H9 (cell line): ENCODE data around the gene IL3. TPM values are rescaled to one million over a fixed set of nuclear protein-coding genes. Genes with fewer than 3 reads are reported as not detected.

ENCODE experiments used
- DNase-seq: peaks from one replicate; pipeline ENCODE4 v3.0.0-alpha.2; 2017
- H2AFZ ChIP-seq: one replicate; pipeline ENCODE4 v1.6.1; 2013; ENCODE audit warnings: mild to moderate bottlenecking, low read length, control low read depth, moderate library complexity
- H2AK5ac ChIP-seq: 2 replicates; pipeline ENCODE4 v1.6.1; 2013; ENCODE audit warnings: low read length, control low read depth, mixed read lengths; ENCODE audit not compliant: insufficient read length
- H2BK120ac ChIP-seq: one replicate; pipeline ENCODE4 v1.6.1; 2013; ENCODE audit warnings: low read depth, mild to moderate bottlenecking, low read length, control low read depth, inconsistent platforms; ENCODE audit not compliant: poor library complexity, severe bottlenecking
- H2BK12ac ChIP-seq: 2 replicates; pipeline ENCODE4 v1.6.1; 2013; ENCODE audit warnings: low read length, control low read depth, mixed read lengths, low read depth; ENCODE audit not compliant: insufficient read length
- H2BK15ac ChIP-seq: 2 replicates; pipeline ENCODE4 v1.6.1; 2013; ENCODE audit warnings: low read depth, low read length, control low read depth
- H2BK20ac ChIP-seq: one replicate; pipeline ENCODE4 v1.6.1; 2013; ENCODE audit warnings: low read depth, mild to moderate bottlenecking, low read length, control low read depth, inconsistent platforms; ENCODE audit not compliant: poor library complexity, severe bottlenecking
- H2BK5ac ChIP-seq: 2 replicates; pipeline ENCODE4 v1.6.1; 2013; ENCODE audit warnings: low read length, control low read depth, mixed read lengths; ENCODE audit not compliant: insufficient read length
- H3K14ac ChIP-seq: 2 replicates; pipeline ENCODE4 v1.6.1; 2013; ENCODE audit warnings: low read length, control low read depth; ENCODE audit not compliant: insufficient read depth
- H3K18ac ChIP-seq: 2 replicates; pipeline ENCODE4 v1.6.1; 2013; ENCODE audit warnings: low read depth, mild to moderate bottlenecking, mixed read lengths, low read length, control low read depth; ENCODE audit not compliant: insufficient read length
- H3K23ac ChIP-seq: 2 replicates; pipeline ENCODE4 v1.6.1; 2013; ENCODE audit warnings: low read length, control low read depth, mixed read lengths, low read depth; ENCODE audit not compliant: insufficient read length
- H3K23me2 ChIP-seq: 2 replicates; pipeline ENCODE4 v1.6.1; 2013; ENCODE audit warnings: low read depth, mild to moderate bottlenecking, mixed read lengths, low read length, control low read depth; ENCODE audit not compliant: insufficient read length, poor library complexity, severe bottlenecking
- H3K27ac ChIP-seq: 2 replicates; pipeline ENCODE4 v1.5.1; 2013; ENCODE audit warnings: low read length, control low read depth, mixed read lengths, low read depth; ENCODE audit not compliant: insufficient read length
- H3K27me3 ChIP-seq: 2 replicates; pipeline ENCODE4 v1.6.1; 2013; ENCODE audit warnings: low read length, control low read depth, inconsistent platforms; ENCODE audit not compliant: insufficient read depth
- H3K4ac ChIP-seq: 2 replicates; pipeline ENCODE4 v1.6.1; 2013; ENCODE audit warnings: low read depth, mild to moderate bottlenecking, control low read depth, inconsistent platforms, low read length, moderate library complexity
- H3K4me1 ChIP-seq: 2 replicates; pipeline ENCODE4 v1.6.1; 2013; ENCODE audit warnings: low read length, control low read depth, inconsistent platforms; ENCODE audit not compliant: insufficient read depth
- H3K4me2 ChIP-seq: 2 replicates; pipeline ENCODE4 v1.6.1; 2013; ENCODE audit warnings: low read length, control low read depth, mixed read lengths; ENCODE audit not compliant: insufficient read length, insufficient read depth
- H3K56ac ChIP-seq: 2 replicates; pipeline ENCODE4 v1.6.1; 2013; ENCODE audit warnings: low read depth, mild to moderate bottlenecking, mixed read lengths, low read length, control low read depth; ENCODE audit not compliant: insufficient read length
- H3K79me1 ChIP-seq: 2 replicates; pipeline ENCODE4 v1.6.1; 2013; ENCODE audit warnings: low read depth, mild to moderate bottlenecking, moderate library complexity, low read length, control low read depth, inconsistent platforms; ENCODE audit not compliant: insufficient read depth, poor library complexity, severe bottlenecking
- H3K79me2 ChIP-seq: 2 replicates; pipeline ENCODE4 v1.6.1; 2013; ENCODE audit warnings: low read length, control low read depth, inconsistent platforms; ENCODE audit not compliant: insufficient read depth
- H3K9ac ChIP-seq: 2 replicates; pipeline ENCODE4 v1.6.1; 2013; ENCODE audit warnings: low read length, control low read depth, mixed read lengths; ENCODE audit not compliant: insufficient read length; ENCODE audit errors: extremely low read depth
- H3K9me3 ChIP-seq: one replicate; pipeline ENCODE4 v1.6.1; 2013; ENCODE audit warnings: low read depth, low read length, inconsistent platforms; ENCODE audit not compliant: control insufficient read depth
- H3T11ph ChIP-seq: one replicate; pipeline ENCODE4 v1.6.1; 2013; ENCODE audit warnings: mild to moderate bottlenecking, low read length, control low read depth, inconsistent platforms
- H4K20me1 ChIP-seq: one replicate; pipeline ENCODE4 v1.6.1; 2013; ENCODE audit not compliant: control insufficient read depth, insufficient read length, insufficient read depth
- H4K5ac ChIP-seq: 2 replicates; pipeline ENCODE4 v1.6.1; 2013; ENCODE audit warnings: low read depth, mild to moderate bottlenecking, mixed read lengths, low read length, control low read depth; ENCODE audit not compliant: insufficient read length
- H4K8ac ChIP-seq: replicated peaks from 2 replicates; pipeline ENCODE4 v1.6.1; 2013; ENCODE audit warnings: low read length, control low read depth, mixed read lengths, low read depth; ENCODE audit not compliant: insufficient read length
- H4K91ac ChIP-seq: 2 replicates; pipeline ENCODE4 v1.6.1; 2013; ENCODE audit warnings: low read depth, mild to moderate bottlenecking, moderate library complexity, mixed read lengths, low read length, control low read depth; ENCODE audit not compliant: insufficient read length
- H3K27ac Mint-ChIP-seq, 3 experiments: 2 replicates in 2 of 3; 3 replicates in 1 of 3; pipeline ENCODE4 v1.8.0; 2020 to 2021; ENCODE audit warnings: mixed read lengths in 3 of 3, mild to moderate bottlenecking in 1 of 3, moderate library complexity in 1 of 3
- H3K27me3 Mint-ChIP-seq: 2 replicates; pipeline ENCODE4 v1.8.0; 2021; ENCODE audit warnings: low read depth, mild to moderate bottlenecking, moderate library complexity, mixed read lengths
- H3K36me3 Mint-ChIP-seq, 3 experiments: 2 replicates in 2 of 3; 3 replicates in 1 of 3; pipeline ENCODE4 v1.8.0; 2020 to 2021; ENCODE audit warnings: low read depth in 3 of 3, mixed read lengths in 3 of 3; ENCODE audit not compliant: insufficient read depth in 1 of 3
- H3K4me1 Mint-ChIP-seq, 2 experiments: 2 replicates each; pipeline ENCODE4 v1.8.0; 2020; ENCODE audit warnings: mixed read lengths in 2 of 2
- H3K4me3 Mint-ChIP-seq, 2 experiments: 2 replicates in 1 of 2; 3 replicates in 1 of 2; pipeline ENCODE4 v1.8.0; 2020 to 2021; ENCODE audit warnings: mild to moderate bottlenecking in 2 of 2, mixed read lengths in 2 of 2, moderate library complexity in 1 of 2
- H3K9me3 Mint-ChIP-seq, 2 experiments: 2 replicates in 1 of 2; 3 replicates in 1 of 2; pipeline ENCODE4 v1.8.0; 2020; ENCODE audit warnings: mild to moderate bottlenecking in 2 of 2, mixed read lengths in 2 of 2, moderate library complexity in 1 of 2
- CTCF ChIP-seq: fragments of 200-600 bp; sonication (generic); conservative IDR thresholded peaks from 3 replicates; pipeline ENCODE4 v1.8.0; 2021; ENCODE audit warnings: antibody characterized with exemption, mild to moderate bottlenecking
- WGBS: extraction: QIAGEN DNeasy Blood & Tissue Kit; methylation state at CpG from one replicate; pipeline ENCODE4 v1.1.7; 2013; ENCODE audit warnings: missing lambda C conversion rate, low lambda C conversion rate, mixed read lengths; ENCODE audit not compliant: insufficient read length; ENCODE audit errors: extremely low coverage; 5-methylcytosine and 5-hydroxymethylcytosine counted together
- total RNA-seq: library from RNA; stranded (reverse); gene quantifications from 2 replicates; pipeline ENCODE4 v1.2.1, GENCODE V29; 2021

Gene IL3
- total RNA-seq, 1 experiment from 2014 or later: not detected

GRCh38 chr5:132024789-132025402, 35.6 kb upstream of the IL3 start:
- H3K9me3 Mint-ChIP-seq: no peaks in the 10 kb centered on the region
- no peaks in the 10 kb centered on the region for H3K79me1 ChIP-seq

More at GRCh38 chr5:132024789-132025402, 35.6 kb upstream of the IL3 start:
- Histone ChIP-seq H2BK15ac (no peak overlapping the region), H3K4me1 (no peaks in the 10 kb centered on the region), H2BK120ac (no peak overlapping the region), H3K14ac (no peak overlapping the region), H3K27me3 (no peaks in the 10 kb centered on the region), H3K18ac (no peak overlapping the region), H3K4ac (no peak overlapping the region), H3K23ac (no peak overlapping the region), H4K5ac (no peak overlapping the region), H3K4me2 (no peak overlapping the region), H2BK20ac (no peak overlapping the region), H4K91ac (no peak overlapping the region), H3K9me3 (no peaks in the 10 kb centered on the region), H4K8ac (no peak overlapping the region), H2AK5ac (no peak overlapping the region), H3K27ac (no peak overlapping the region), H3K79me2 (no peaks in the 10 kb centered on the region), H3K23me2 (no peaks in the 10 kb centered on the region), H3K56ac (no peak overlapping the region), H2AFZ (no peak overlapping the region), H3K9ac (no peak overlapping the region), H2BK5ac (no peak overlapping the region), H4K20me1 (no peaks in the 10 kb centered on the region), H2BK12ac (no peak overlapping the region), H3T11ph (no peak overlapping the region)
- Mint-ChIP-seq H3K36me3 (no peaks in the 10 kb centered on the region), H3K27me3 (peaks cover 4% of the 10 kb centered on the region; the same call in 1 of the 2 replicates), H3K4me1 (no peaks in the 10 kb centered on the region), H3K27ac (no peak overlapping the region), H3K4me3 (no peak overlapping the region)
- DNase-seq: peak; percentile 42
- no peak for TF ChIP-seq CTCF
- WGBS: no CpG with 5 or more reads among the region's 8 CpGs
